Pancreas (tissue), 10 donors: Measurements from ENCODE around the gene UBE2Q1. TPM values are rescaled to one million over a fixed set of nuclear protein-coding genes. Genes with fewer than 3 reads are reported as not detected.

ENCODE experiments used
- ATAC-seq, 4 donors: fragments of 200-7000 bp; cut with Tn5 transposase; one replicate each; pipeline versions ENCODE4 v1.8.0 to v1.9.1; 2020; ENCODE audit warnings: mild to moderate bottlenecking in 4 of 4, moderate library complexity in 4 of 4
- DNase-seq, 6 donors: peaks; one replicate each; pipeline ENCODE4 v3.0.0-alpha.2; 2020
- FAIRE-seq: peaks from 2 replicates; lab custom pipeline; 2012; peaks lifted over from hg19 to GRCh38; lab: Jason Lieb, UNC
- H3K27ac ChIP-seq, 4 donors: fragments of 200-600 bp; sonication (generic); 1 replicate in 3 of 4; 2 replicates in 1 of 4; pipeline versions ENCODE4 v1.5.0 to v1.8.0; 2020
- H3K27me3 ChIP-seq, 4 donors: fragments of 200-600 bp; one replicate each; pipeline ENCODE4 v1.8.0; 2021
- H3K36me3 ChIP-seq, 3 donors: fragments of 200-600 bp; sonication (generic) in 1 of 3; one replicate each; pipeline versions ENCODE4 v1.5.0 to v1.8.0; 2020 to 2021
- H3K4me1 ChIP-seq, 3 donors: fragments of 200-600 bp; one replicate each; pipeline ENCODE4 v1.8.0; 2021
- H3K4me3 ChIP-seq, 4 donors: fragments of 200-600 bp; sonication (generic) in 2 of 4; one replicate each; pipeline versions ENCODE4 v1.5.0 to v1.8.0; 2020 to 2021
- H3K9me3 ChIP-seq, 4 donors: fragments of 200-600 bp; one replicate each; pipeline ENCODE4 v1.8.0; 2021
- CTCF ChIP-seq, 4 donors: fragments of 200-600 bp; sonication (generic) in 3 of 4; IDR thresholded peaks; one replicate each; pipeline versions ENCODE4 v1.5.0 to v1.8.0; 2021; ENCODE audit warnings: antibody characterized with exemption in 4 of 4
- WGBS, 2 donors: extraction: QIAGEN DNeasy Blood & Tissue Kit; methylation state at CpG; one replicate each; pipeline ENCODE4 v1.1.7; 2013; 5-methylcytosine and 5-hydroxymethylcytosine counted together
- intact Hi-C, 3 donors: fragments of 100-400 bp; cut with DNase I; formaldehyde crosslinking; loops; one replicate each; pipeline versions ENCODE4 v1.11.1 to v1.14.2; 2022
- polyA plus RNA-seq, 2 donors: library from polyadenylated mRNA; stranded (reverse); fragments of 200-250 nt; gene quantifications; one replicate each; pipeline ENCODE4 v1.2.3, GENCODE V29; 2013
- total RNA-seq, 6 donors: library from RNA; stranded (reverse); fragmentation: NEBNext Ultra II Directional in 4 of 6; extraction: Animal tissue kit (Norgen Biotek cat#: 25700) in 4 of 6; gene quantifications; one replicate each; pipeline versions ENCODE4 v1.2.1 to v1.2.4, GENCODE V29; 2021 to 2023
- donor health status: healthy with polysubstance abuse.
- donor health status: DM: no; HTN: no; CAD: no; lungs with moderate emphysema.
- donor health status: DM: no; HTN: no; CAD: no.
- donor health status: control.
- donor health status: control.
- donor health status: Bipolar disorder and iron deficiency.
- donor health status: DM: yes; HTN: yes; CAD: no.
- donor health status: DM: no; HTN: no; CAD: no.
- donor health status: DM: no; HTN: no; CAD: no.
- donor health status: DM: yes; HTN: yes; CAD: no.

UBE2Q1 gene
- total and polyA plus RNA-seq, 8 donors, result 22.3 to 52.2 (median 38.7) TPM

GRCh38 chr1:154512760-154513159 lies 45.7 kb downstream of the UBE2Q1 start:
- DNase-seq (no peak), FAIRE-seq (no peak), ATAC-seq (no peak)
- no peaks in the 10 kb centered on the region for H3K36me3 ChIP-seq
- no peaks in the 10 kb centered on the region for H3K4me1 ChIP-seq
- no peak overlapping the region for H3K27ac ChIP-seq
- H3K27me3 ChIP-seq, result no peaks in the 10 kb centered on the region
- TF ChIP-seq CTCF (IDR thresholded peaks at IDR 0.05), result no peak
- no peaks in the 10 kb centered on the region for H3K9me3 ChIP-seq
- H3K4me3 ChIP-seq, result no peak overlapping the region
- intact Hi-C loops, result no loop called here
- WGBS, 2 donors, result 80 to 89% methylated on average over 3 of the region's 3 CpGs

- no peak for FAIRE-seq
- H3K27ac ChIP-seq, result no peak overlapping the region
- no peaks in the 10 kb centered on the region for H3K9me3 ChIP-seq
- no peak overlapping the region for H3K4me3 ChIP-seq
- no peaks in the 10 kb centered on the region for H3K4me1 ChIP-seq
- ATAC-seq, result no peak
- TF ChIP-seq CTCF (IDR thresholded peaks at IDR 0.05), result no peak
- no peak for DNase-seq
- H3K27me3 ChIP-seq, result peaks cover 0 to 16% (median 6%) of the 10 kb centered on the region in 4 donors
- H3K36me3 ChIP-seq, result no peaks in the 10 kb centered on the region
- 73 to 76% methylated on average over 5 of the region's 5 CpGs for WGBS, 2 donors
- intact Hi-C loops, result no loop called here
Measured at GRCh38 chr1:154503898-154504297, 54.6 kb downstream of the UBE2Q1 start.

- WGBS, 2 donors, result 22 to 27% methylated on average over 32 to 43 of the region's 43 CpGs
- ATAC-seq (peak in 2 of 4 donors; percentile 20 to 26), FAIRE-seq (no peak), DNase-seq (peak in 2 of 6 donors; percentile 23 to 61)
- intact Hi-C loops, result no loop called here
- no peaks in the 10 kb centered on the region for H3K4me1 ChIP-seq
- H3K4me3 ChIP-seq, result peak overlapping the region in 2 of 4 donors; percentile 27 to 48
- no peaks in the 10 kb centered on the region for H3K36me3 ChIP-seq
- no peak for TF ChIP-seq CTCF (IDR thresholded peaks at IDR 0.05)
- H3K9me3 ChIP-seq, result no peaks in the 10 kb centered on the region
- peaks cover 0 to 16% (median 6%) of the 10 kb centered on the region in 4 donors for H3K27me3 ChIP-seq
- H3K27ac ChIP-seq, result no peak overlapping the region
Measured at GRCh38 chr1:154502744-154503115, 55.7 kb downstream of the UBE2Q1 start.

GRCh38 chr1:154502066-154502743 lies 56.3 kb downstream of the UBE2Q1 start, which contains the start of the genes SHE and TDRD10:
TSS of gene SHE (minus strand) at chr1:154502412. CDS start at chr1:154502026, 386 bp downstream.
TSS of gene TDRD10 (plus strand) at chr1:154502219. CDS start at chr1:154506904, 4,685 bp downstream.
- 5 to 8% methylated on average over 28 to 90 of the region's 90 CpGs for WGBS, 2 donors
- no peak for TF ChIP-seq CTCF (IDR thresholded peaks at IDR 0.05)
- FAIRE-seq, result no peak
- peak in 3 of 4 donors; percentile 35 to 61 (median 46) for ATAC-seq
- intact Hi-C loops, result no loop called here
- DNase-seq, result peak in 2 of 6 donors; percentile 67 to 70
- no peak within 1 kb of the TSS for H3K27ac ChIP-seq
- H3K36me3 ChIP-seq, result no peaks in the 10 kb centered on the region
- no peaks in the 10 kb centered on the region for H3K4me1 ChIP-seq
- peak within 1 kb of the TSS in 3 of 4 donors; percentile 11 to 48 (median 27) for H3K4me3 ChIP-seq
- peaks cover 0 to 16% (median 6%) of the 10 kb centered on the region in 4 donors for H3K27me3 ChIP-seq
- H3K9me3 ChIP-seq, result no peaks in the 10 kb centered on the region
